Naive B cell (primary cell): ENCODE data around the gene ERAP2. TPM values are rescaled to one million over a fixed set of nuclear protein-coding genes. Genes with fewer than 3 reads are reported as not detected.

Source experiments
- ATAC-seq, 2 donors: fragments of 150-1000 bp; cut with Tn5 transposase; 2 replicates each; pipeline ENCODE4 v1.10.0; 2021; ENCODE audit warnings: low read depth in 2 of 2, mild to moderate bottlenecking in 2 of 2, moderate library complexity in 2 of 2
- DNase-seq: peaks from one replicate; pipeline ENCODE4 v3.0.0; 2022
- H3K27ac Mint-ChIP-seq, 6 donors: one replicate each; pipeline ENCODE4 v1.8.0; 2020 to 2022; ENCODE audit warnings: mild to moderate bottlenecking in 6 of 6, mixed read lengths in 6 of 6, moderate library complexity in 5 of 6, inconsistent platforms in 2 of 6
- H3K27me3 Mint-ChIP-seq, 3 donors: one replicate each; pipeline ENCODE4 v1.8.0; 2021 to 2022; ENCODE audit warnings: mixed read lengths in 3 of 3, mild to moderate bottlenecking in 1 of 3
- H3K36me3 Mint-ChIP-seq, 2 donors: one replicate each; pipeline ENCODE4 v1.8.0; 2020 to 2022; ENCODE audit warnings: mixed read lengths in 2 of 2, inconsistent platforms in 1 of 2, mild to moderate bottlenecking in 1 of 2
- H3K4me1 Mint-ChIP-seq, 3 donors: one replicate each; pipeline ENCODE4 v1.8.0; 2020 to 2022; ENCODE audit warnings: mixed read lengths in 3 of 3, inconsistent platforms in 1 of 3, mild to moderate bottlenecking in 1 of 3, moderate library complexity in 1 of 3
- H3K4me3 Mint-ChIP-seq, 8 donors: one replicate each; pipeline ENCODE4 v1.8.0; 2020 to 2022; ENCODE audit warnings: mild to moderate bottlenecking in 8 of 8, mixed read lengths in 8 of 8, moderate library complexity in 8 of 8, inconsistent platforms in 2 of 8
- H3K9me3 Mint-ChIP-seq, 7 donors: one replicate each; pipeline ENCODE4 v1.8.0; 2020 to 2022; ENCODE audit warnings: mixed read lengths in 7 of 7, mild to moderate bottlenecking in 5 of 7, inconsistent platforms in 2 of 7, moderate library complexity in 1 of 7
- polyA plus RNA-seq, 6 donors: library from polyadenylated mRNA; unstranded; fragments of 300-500 nt; fragmentation: Illumina TruSeq; gene quantifications; one replicate each; pipeline ENCODE4 v1.2.3, GENCODE V29; 2021; ENCODE audit warnings: low read depth in 6 of 6

Gene ERAP2
- polyA plus RNA-seq, 6 donors from 2014 or later: 9.9 to 98.7 (median 15.5) TPM

DNA sequence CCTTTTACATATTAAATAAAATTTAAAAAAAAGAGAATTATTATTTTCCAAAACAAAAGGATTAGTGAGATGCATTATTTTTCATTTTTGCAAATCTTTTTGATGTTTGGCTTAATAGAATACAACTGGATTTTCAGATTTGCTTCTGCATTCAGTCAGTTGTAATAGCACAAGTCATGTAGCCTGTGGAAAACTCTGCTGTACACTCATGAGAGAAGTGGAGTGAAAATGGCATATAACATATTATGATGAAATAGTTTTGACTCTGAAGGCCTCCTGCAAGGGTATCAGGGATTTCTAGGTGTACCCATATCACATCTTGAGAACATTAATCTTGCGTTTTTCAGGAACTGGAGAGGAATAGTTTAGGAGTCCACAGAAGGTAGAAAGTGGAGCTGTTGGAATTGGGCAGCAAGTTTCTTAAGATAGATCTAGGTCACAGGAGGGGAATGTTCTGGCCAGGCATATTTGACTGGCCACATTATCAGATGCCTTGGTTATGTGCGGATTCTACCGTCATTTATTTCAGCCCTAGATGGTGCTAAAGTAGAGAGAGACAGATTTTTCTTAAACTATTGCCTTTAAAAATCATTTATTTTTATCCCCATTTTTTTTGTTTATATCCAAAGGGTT lies 75.9 kb downstream of the ERAP2 start:
- Mint-ChIP-seq H3K9me3 (peaks cover 0 to 1% (median 0%) of the 10 kb centered on the region in 7 donors), H3K4me3 (no peak overlapping the region), H3K27me3 (no peaks in the 10 kb centered on the region), H3K4me1 (peaks cover 47 to 82% (median 50%) of the 10 kb centered on the region in 3 donors), H3K36me3 (peaks cover 0 to 14% of the 10 kb centered on the region in 2 donors), H3K27ac (peak overlapping the region in 5 of 6 donors; percentile 13 to 77 (median 61))
- ATAC-seq: no peak
- DNase-seq: no peak

DNA sequence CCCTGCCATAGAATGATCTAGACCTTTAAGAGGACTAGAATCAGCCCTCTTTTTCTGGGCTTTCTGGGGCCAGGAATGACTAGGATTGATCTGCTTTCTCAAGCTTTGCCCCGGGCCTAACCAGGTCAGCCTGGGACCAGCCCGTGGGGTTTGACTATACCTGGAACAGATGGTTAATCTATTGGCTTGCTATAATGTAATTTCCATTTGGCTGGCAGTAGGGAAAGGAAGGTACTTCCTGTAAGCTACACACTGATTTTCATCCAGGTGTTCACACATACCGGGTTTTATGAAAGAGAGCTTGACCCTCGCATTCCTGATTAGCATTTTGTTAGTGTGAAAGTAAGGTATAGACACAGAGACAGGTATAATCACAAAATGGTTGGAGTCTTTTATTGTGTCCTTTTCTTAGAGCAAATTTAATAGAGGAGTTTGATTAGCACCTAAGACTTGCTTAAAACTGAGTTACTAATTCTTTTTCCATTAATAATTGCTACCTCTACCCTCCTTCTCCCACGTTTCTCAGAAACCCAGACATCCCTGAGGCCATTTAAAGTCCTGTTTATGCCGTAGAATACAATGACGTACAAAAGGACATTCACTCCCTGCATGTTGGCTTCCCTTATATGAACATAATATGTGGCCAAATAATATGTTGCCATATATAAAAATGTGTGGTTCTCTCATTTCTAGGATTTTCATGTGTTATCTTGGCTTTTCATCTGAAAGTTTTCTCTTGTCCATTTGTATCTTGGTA lies 76.9 kb downstream of the ERAP2 start:
- H3K4me1 Mint-ChIP-seq: peaks cover 56 to 85% (median 59%) of the 10 kb centered on the region in 3 donors
- no peak for DNase-seq
- peak overlapping the region in 5 of 6 donors; percentile 16 to 77 (median 38) for H3K27ac Mint-ChIP-seq

DNA sequence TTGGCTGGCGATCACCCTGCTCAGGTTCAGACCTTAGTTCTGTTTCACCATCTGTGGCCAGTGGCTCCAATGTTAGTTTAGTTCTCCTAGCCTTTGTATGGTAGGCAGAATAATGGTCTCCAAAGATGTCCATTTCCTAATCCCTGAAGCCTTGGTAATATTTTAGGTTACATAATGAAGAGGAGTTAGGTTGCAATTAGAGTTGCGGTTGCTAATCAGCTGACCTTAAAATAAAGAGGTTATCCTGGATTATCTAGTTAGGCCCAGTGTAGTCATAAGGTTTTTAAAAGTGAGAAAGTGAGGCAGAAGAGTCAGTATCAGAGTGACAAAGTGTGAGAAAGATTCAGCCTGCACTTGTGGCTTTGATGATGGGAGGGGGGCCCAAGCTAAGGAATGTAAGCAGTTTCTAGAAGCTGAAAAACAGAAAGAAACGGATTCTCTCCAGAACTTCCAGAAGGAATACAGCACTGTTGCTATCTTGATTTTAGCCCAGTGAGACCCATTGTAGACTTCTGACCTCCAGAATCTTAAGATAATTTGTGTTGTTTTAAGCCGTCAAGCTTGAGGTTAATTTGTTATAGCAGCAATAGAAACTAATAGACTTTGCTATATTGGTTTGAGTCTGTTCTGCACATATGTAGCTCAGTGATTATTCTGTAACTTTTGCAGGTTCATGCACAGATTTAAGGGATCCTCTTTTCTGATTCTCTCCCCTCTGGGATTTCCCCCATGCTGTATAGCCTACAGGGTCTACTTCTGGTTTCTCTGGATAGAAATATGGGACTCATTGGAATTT lies 81.2 kb downstream of the ERAP2 start:
- peak; percentile 39 for DNase-seq
- peak overlapping the region; percentile 7 to 84 (median 76) for H3K4me3 Mint-ChIP-seq
- H3K27me3 Mint-ChIP-seq: no peaks in the 10 kb centered on the region
- H3K4me1 Mint-ChIP-seq: peaks cover 55 to 86% (median 63%) of the 10 kb centered on the region in 3 donors
- peak overlapping the region; percentile 89 to 92 (median 91) for H3K27ac Mint-ChIP-seq
- no peaks in the 10 kb centered on the region for H3K36me3 Mint-ChIP-seq
- ATAC-seq: peak; percentile 46 to 50
- H3K9me3 Mint-ChIP-seq: no peaks in the 10 kb centered on the region

More for the DNA sequence above, 76.9 kb downstream of the ERAP2 start:
- Mint-ChIP-seq H3K4me3 (no peak overlapping the region), H3K9me3 (peaks cover 0 to 1% (median 0%) of the 10 kb centered on the region in 7 donors), H3K36me3 (peaks cover 0 to 14% of the 10 kb centered on the region in 2 donors), H3K27me3 (no peaks in the 10 kb centered on the region)
- ATAC-seq: no peak

DNA sequence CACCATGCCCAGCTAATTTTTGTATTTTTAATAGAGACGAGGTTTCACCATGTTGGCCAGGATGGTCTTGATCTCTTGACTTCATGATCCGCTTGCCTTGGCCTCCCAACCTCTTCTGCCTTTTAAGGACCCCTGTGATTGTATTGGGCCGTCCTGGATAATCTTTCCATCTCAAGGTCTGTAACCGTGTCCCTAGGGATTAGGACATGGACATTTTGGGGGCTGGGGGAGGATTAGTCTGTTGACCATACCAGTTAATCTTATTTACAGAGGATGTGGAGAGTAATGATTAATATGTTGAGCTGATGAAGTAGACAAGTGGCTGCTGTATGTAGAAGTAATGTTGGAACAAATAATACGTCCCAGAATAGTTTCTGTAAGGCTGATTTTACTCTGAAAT lies 82.7 kb downstream of the ERAP2 start:
- Mint-ChIP-seq H3K9me3 (no peaks in the 10 kb centered on the region), H3K4me3 (peak overlapping the region in 7 of 8 donors; percentile 50 to 85 (median 72)), H3K27ac (peak overlapping the region; percentile 6 to 92 (median 90)), H3K27me3 (no peaks in the 10 kb centered on the region), H3K36me3 (no peaks in the 10 kb centered on the region), H3K4me1 (peaks cover 58 to 86% (median 63%) of the 10 kb centered on the region in 3 donors)
- ATAC-seq (no peak), DNase-seq (no peak)

DNA sequence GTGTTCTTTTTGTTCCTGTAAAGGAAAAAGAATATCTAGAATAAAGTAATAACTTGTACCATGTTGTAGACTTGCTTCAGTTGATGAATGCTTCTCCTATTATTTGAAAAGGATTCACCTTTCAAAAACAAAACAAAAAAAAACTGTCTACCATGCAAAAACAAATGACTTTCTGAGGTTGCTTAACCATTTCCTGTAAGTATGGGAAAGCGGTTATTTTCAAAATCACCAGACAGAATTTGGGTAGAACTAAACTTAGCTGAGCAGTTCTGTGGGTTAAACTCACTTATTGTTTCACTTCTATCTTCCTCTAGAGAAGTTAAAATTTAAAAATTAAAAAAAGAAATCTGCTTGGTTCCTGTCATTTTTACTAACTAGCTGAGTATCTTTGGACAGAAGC lies 84.8 kb downstream of the ERAP2 start:
- Mint-ChIP-seq H3K4me3 (peak overlapping the region; percentile 48 to 83 (median 74)), H3K27ac (peak overlapping the region; percentile 9 to 93 (median 36)), H3K36me3 (no peaks in the 10 kb centered on the region), H3K9me3 (no peaks in the 10 kb centered on the region), H3K27me3 (no peaks in the 10 kb centered on the region), H3K4me1 (peaks cover 54 to 86% (median 66%) of the 10 kb centered on the region in 3 donors)
- DNase-seq (peak; percentile 59), ATAC-seq (peak; percentile 63 to 66)

DNA sequence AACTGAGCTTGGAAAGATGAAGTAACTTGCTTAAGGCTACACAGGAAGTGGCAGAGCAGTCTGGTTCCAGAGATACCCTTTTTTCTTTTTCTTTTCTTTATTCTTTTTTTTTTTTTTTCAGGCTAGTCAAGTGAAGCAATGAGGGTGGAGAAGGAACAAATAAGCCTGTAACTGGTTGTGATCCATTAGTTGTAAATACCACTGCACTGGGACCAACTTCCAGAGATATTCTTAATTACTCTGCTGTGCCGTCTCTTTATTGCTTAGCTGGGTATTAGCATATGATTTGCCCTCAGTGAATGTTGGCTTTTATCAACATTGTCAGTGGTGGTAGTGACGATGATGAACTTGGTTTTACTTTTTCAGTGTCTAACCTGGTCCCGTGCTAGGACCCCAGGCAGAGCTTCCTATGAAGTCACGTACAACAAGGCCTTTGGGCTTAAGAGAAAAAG lies 86.3 kb downstream of the ERAP2 start:
- Mint-ChIP-seq H3K4me3 (peak overlapping the region; percentile 52 to 81 (median 76)), H3K9me3 (no peaks in the 10 kb centered on the region), H3K27me3 (no peaks in the 10 kb centered on the region), H3K27ac (peak overlapping the region; percentile 69 to 98 (median 92)), H3K36me3 (no peaks in the 10 kb centered on the region), H3K4me1 (peaks cover 47 to 84% (median 52%) of the 10 kb centered on the region in 3 donors)
- ATAC-seq: peak; percentile 9 to 36
- peak; percentile 14 for DNase-seq

DNA sequence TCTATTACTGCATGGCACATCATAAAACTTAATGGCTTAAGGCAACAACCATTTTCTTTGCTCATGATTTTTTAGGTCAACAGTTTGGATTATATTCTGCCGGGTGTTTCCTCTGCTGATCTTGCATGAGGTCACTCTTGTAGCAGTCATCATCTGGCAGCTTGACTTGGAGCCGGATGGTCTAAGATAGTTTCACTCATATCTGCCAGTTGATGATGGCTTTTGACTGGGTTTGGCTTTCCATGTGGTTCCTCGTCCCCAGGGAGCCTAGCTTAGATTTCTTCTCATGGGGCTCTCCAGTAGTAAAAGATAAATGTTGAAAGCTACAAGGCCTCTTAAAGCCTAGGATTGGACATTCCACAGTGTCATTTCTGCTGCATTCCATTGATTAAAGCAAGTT lies 87.0 kb downstream of the ERAP2 start:
- Mint-ChIP-seq H3K9me3 (no peaks in the 10 kb centered on the region), H3K27me3 (no peaks in the 10 kb centered on the region), H3K36me3 (no peaks in the 10 kb centered on the region), H3K27ac (peak overlapping the region in 5 of 6 donors; percentile 82 to 98 (median 92)), H3K4me1 (peaks cover 44 to 83% (median 51%) of the 10 kb centered on the region in 3 donors), H3K4me3 (peak overlapping the region in 7 of 8 donors; percentile 26 to 81 (median 74))
- DNase-seq (peak; percentile 9), ATAC-seq (peak; percentile 59)

DNA sequence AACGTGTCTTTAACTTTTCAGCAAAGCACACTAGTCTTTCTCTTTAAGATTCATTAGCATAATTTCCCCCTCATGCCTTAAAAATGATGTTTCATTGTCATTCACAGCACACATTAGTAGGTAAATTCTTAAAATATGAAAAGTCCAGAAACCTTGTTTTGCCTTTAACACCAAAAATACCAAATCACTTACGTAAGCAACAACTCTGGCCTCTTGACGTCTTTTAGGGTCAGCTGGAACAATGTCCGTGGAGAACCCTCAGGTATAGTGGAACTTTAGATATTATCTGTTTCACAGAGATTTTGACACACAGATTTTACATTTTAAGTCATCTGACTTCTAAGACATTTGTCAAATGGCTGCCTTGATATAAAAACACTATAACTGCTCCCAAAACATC lies 90.5 kb downstream of the ERAP2 start:
- Mint-ChIP-seq H3K27ac (peak overlapping the region in 1 of 6 donors; percentile 45), H3K4me3 (no peak overlapping the region), H3K9me3 (no peaks in the 10 kb centered on the region), H3K36me3 (no peaks in the 10 kb centered on the region), H3K4me1 (peaks cover 55 to 80% (median 68%) of the 10 kb centered on the region in 3 donors), H3K27me3 (no peaks in the 10 kb centered on the region)
- DNase-seq: no peak
- ATAC-seq: no peak

DNA sequence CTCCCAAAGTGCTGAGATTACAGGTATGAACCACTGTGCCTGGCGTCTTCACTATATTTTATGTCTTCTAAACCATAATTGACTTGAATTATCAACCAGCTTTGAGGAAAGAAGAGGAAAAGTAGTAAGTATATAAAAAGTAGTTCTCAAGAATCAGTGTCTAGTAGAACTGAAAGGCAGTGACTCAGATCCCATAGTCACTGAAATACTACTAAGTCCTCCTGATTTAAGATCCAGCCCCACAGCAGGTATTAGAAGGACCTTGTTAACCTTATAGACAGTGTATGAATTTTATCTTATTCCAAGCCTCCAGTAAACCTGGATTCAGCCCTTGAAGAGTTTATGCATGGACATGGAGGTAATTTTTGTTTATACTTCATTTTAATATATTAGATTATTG lies 91.1 kb downstream of the ERAP2 start:
- Mint-ChIP-seq H3K9me3 (no peaks in the 10 kb centered on the region), H3K36me3 (no peaks in the 10 kb centered on the region), H3K27me3 (no peaks in the 10 kb centered on the region), H3K4me1 (peaks cover 58 to 80% (median 68%) of the 10 kb centered on the region in 3 donors), H3K4me3 (peak overlapping the region in 1 of 8 donors; percentile 16), H3K27ac (peak overlapping the region in 2 of 6 donors; percentile 59 to 81)
- ATAC-seq: no peak
- DNase-seq: no peak

DNA sequence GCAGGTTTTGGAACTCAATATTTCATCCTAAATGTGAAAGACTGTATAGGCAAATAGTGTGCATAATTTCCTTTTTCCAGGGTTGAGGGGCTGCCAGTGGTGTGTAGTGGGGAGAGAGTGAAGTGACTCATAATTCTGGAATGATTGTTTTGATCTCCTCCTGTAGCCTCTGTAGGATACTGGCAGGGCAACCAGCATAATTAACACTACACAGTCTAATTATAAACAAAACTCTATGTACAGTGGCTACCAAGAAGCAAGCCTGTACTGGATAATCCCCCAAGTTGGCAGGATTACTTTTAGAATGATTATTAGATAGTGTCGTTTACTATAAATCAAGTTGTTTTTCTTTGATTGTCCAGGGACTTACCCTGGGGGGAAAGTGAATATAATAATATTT lies 91.8 kb downstream of the ERAP2 start:
- H3K36me3 Mint-ChIP-seq: peaks cover 0 to 4% of the 10 kb centered on the region in 2 donors
- H3K9me3 Mint-ChIP-seq: no peaks in the 10 kb centered on the region
- H3K4me1 Mint-ChIP-seq: peaks cover 60 to 80% (median 69%) of the 10 kb centered on the region in 3 donors
- peak overlapping the region in 3 of 6 donors; percentile 6 to 51 (median 20) for H3K27ac Mint-ChIP-seq
- ATAC-seq: no peak
- H3K4me3 Mint-ChIP-seq: no peak overlapping the region
- no peaks in the 10 kb centered on the region for H3K27me3 Mint-ChIP-seq
- no peak for DNase-seq

DNA sequence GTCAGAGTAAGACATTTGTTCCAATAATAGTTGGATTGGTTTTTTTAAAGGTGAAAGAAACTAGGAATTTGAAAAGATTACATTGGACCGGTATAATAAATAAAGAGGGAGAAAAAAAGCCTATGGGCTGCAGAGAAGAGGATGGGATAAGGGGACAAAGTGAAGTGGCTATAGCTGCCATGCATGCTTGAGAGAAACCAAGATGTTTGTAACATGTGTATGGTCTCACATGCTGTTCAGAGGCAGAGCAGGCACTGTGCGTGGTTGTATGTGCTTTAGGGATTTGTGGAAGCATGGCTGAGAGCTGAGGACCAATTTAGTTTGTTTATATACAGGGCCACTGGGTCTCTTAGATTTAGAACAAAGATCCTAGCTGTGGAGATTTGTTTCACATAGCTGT lies 92.3 kb downstream of the ERAP2 start:
- Mint-ChIP-seq H3K4me3 (peak overlapping the region in 2 of 8 donors; percentile 5 to 40), H3K27me3 (no peaks in the 10 kb centered on the region), H3K27ac (peak overlapping the region in 3 of 6 donors; percentile 6 to 76 (median 73)), H3K4me1 (peaks cover 58 to 80% (median 67%) of the 10 kb centered on the region in 3 donors), H3K36me3 (peaks cover 0 to 4% of the 10 kb centered on the region in 2 donors), H3K9me3 (no peaks in the 10 kb centered on the region)
- ATAC-seq: no peak
- no peak for DNase-seq
